Measurements from ENCODE around the gene USP36. TPM values are rescaled to one million over a fixed set of nuclear protein-coding genes. Genes with fewer than 3 reads are reported as not detected.
A peak's percentile ranks its signal among the peaks of the same experiment; 100 is the strongest.

Gene USP36
- total RNA-seq, 3 donors from 2014 or later: 50.2 to 58.8 (median 55.4) TPM

DNA sequence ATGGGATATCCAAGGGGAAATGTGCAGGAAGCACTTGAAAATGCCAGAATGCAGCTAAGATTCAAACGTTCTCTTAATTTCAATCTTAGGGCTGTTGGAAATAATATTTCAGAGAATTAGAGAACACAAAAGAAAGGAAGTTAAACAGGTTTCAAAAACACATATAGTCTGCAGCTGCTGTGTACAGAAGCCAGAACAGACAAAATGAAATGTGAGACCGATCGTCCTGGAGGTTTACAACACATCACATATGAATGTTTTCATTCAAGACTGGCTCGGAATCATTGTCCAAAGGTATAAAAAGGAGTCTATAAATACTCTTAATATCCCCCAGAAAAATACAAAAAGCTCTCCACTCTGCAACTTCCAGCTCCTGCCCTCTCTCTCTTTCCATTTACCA lies 72.8 kb downstream of the USP36 start:
- DNase-seq (ENCODE audit: low spot score in 2 of 2): no peak
- TF ChIP-seq POLR2A (IDR thresholded peaks at IDR 0.05): no peak
- TF ChIP-seq CTCF (IDR thresholded peaks at IDR 0.05): no peak
- no peak for TF ChIP-seq POLR2AphosphoS5 (IDR thresholded peaks at IDR 0.05)
- intact Hi-C loops (cut with DNase I; ENCODE audit: low total_unique reads): no loop called here
- no peaks in the 10 kb centered on the region for H3K36me3 ChIP-seq
- H3K4me3 ChIP-seq: no peak overlapping the region
- no peaks in the 10 kb centered on the region for H3K27me3 ChIP-seq
- H3K27ac ChIP-seq: peak overlapping the region in 1 of 2 donors; percentile 10
- no peaks in the 10 kb centered on the region for H3K4me1 ChIP-seq
- no peaks in the 10 kb centered on the region for H3K9me3 ChIP-seq

GRCh38 chr17:78766743-78767294 lies 73.8 kb downstream of the USP36 start:
- H3K9me3 ChIP-seq: no peaks in the 10 kb centered on the region
- TF ChIP-seq CTCF (IDR thresholded peaks at IDR 0.05) (no peak), POLR2A (IDR thresholded peaks at IDR 0.05) (no peak), POLR2AphosphoS5 (IDR thresholded peaks at IDR 0.05) (no peak)
- no peaks in the 10 kb centered on the region for H3K27me3 ChIP-seq
- intact Hi-C loops (cut with DNase I; ENCODE audit: low total_unique reads): no loop called here
- H3K4me1 ChIP-seq: no peaks in the 10 kb centered on the region
- H3K4me3 ChIP-seq: no peak overlapping the region
- DNase-seq (ENCODE audit: low spot score in 2 of 2): no peak
- H3K27ac ChIP-seq: peak overlapping the region in 1 of 2 donors; percentile 55
- no peaks in the 10 kb centered on the region for H3K36me3 ChIP-seq

- no peaks in the 10 kb centered on the region for H3K27me3 ChIP-seq
- H3K4me1 ChIP-seq: no peaks in the 10 kb centered on the region
- H3K27ac ChIP-seq: peak overlapping the region; percentile 40 to 55
- TF ChIP-seq CTCF (IDR thresholded peaks at IDR 0.05) (no peak), POLR2A (IDR thresholded peaks at IDR 0.05) (no peak), POLR2AphosphoS5 (IDR thresholded peaks at IDR 0.05) (no peak)
- H3K36me3 ChIP-seq: no peaks in the 10 kb centered on the region
- DNase-seq (ENCODE audit: low spot score in 2 of 2): no peak
- H3K9me3 ChIP-seq: no peaks in the 10 kb centered on the region
- H3K4me3 ChIP-seq: no peak overlapping the region
- intact Hi-C loops (cut with DNase I; ENCODE audit: low total_unique reads): no loop called here
Measured at GRCh38 chr17:78766225-78766624, 74.4 kb downstream of the USP36 start.

DNA sequence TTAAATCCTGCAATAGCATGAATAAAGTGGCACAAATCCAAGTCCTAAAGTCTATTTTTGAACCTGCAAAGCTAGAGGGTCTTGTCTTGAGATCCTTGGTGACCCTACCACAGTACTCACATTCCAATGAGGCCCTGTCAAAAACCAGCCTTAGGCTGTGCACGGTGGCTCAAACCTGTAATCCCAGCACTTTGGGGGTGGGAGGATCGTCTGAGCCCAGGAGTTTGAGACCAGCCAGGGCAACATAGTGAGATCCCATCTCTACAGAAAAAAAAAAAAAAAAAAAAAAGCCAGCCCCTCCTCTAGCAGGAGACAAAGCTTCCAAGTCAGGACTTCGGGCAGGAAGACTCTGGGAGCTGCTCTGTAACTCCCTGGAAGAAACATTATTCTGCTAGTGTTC lies 74.8 kb downstream of the USP36 start:
- H3K4me1 ChIP-seq: no peaks in the 10 kb centered on the region

DNA sequence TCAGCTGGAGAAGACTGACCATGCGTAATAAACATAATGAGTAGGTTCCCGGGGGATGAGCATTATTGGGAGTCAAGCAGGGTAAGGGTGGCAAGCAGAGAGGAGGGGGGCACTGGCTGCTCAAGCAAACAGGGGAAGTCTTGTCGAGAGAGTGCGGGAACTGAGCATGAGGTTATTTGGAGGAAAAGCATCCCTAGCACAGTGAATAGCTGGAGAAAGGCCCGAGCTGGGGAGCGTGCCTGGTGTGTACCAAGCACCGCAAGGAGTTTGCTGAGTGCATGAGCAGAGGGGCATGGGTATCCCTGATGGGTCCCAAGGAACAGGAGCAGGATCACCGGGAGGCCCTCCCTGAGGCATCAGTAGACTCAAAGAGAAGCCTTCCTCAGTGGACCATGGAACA lies 75.7 kb downstream of the USP36 start:
- Histone ChIP-seq H3K27me3 (no peaks in the 10 kb centered on the region), H3K9me3 (no peaks in the 10 kb centered on the region), H3K27ac (no peak overlapping the region), H3K36me3 (no peaks in the 10 kb centered on the region), H3K4me1 (no peaks in the 10 kb centered on the region), H3K4me3 (no peak overlapping the region)
- DNase-seq (ENCODE audit: low spot score in 2 of 2): no peak
- intact Hi-C loops (cut with DNase I; ENCODE audit: low total_unique reads): no loop called here
- no peak for TF ChIP-seq CTCF (IDR thresholded peaks at IDR 0.05)
- no peak for TF ChIP-seq POLR2AphosphoS5 (IDR thresholded peaks at IDR 0.05)
- TF ChIP-seq POLR2A (IDR thresholded peaks at IDR 0.05): no peak

More for the DNA sequence above, 74.8 kb downstream of the USP36 start:
- H3K4me3 ChIP-seq: no peak overlapping the region
- DNase-seq (ENCODE audit: low spot score in 2 of 2): no peak
- peak overlapping the region; percentile 40 to 55 for H3K27ac ChIP-seq
- no peaks in the 10 kb centered on the region for H3K27me3 ChIP-seq
- no peaks in the 10 kb centered on the region for H3K9me3 ChIP-seq
- H3K36me3 ChIP-seq: no peaks in the 10 kb centered on the region
- TF ChIP-seq CTCF (IDR thresholded peaks at IDR 0.05): no peak
- no peak for TF ChIP-seq POLR2A (IDR thresholded peaks at IDR 0.05)
- TF ChIP-seq POLR2AphosphoS5 (IDR thresholded peaks at IDR 0.05): no peak
- intact Hi-C loops (cut with DNase I; ENCODE audit: low total_unique reads): no loop called here

Measured in breast epithelium (tissue), 4 donors.